Measurements from ENCODE around the gene BBS9.

BBS9 gene

GRCh38 chr7:33190688-33191304, 61.4 kb downstream of the BBS9 start:
- TF ChIP-seq CTCF (conservative IDR thresholded peaks at IDR 0.05; ENCODE audit: control insufficient read depth, insufficient read depth, low read depth, low read length): no peak
- H3K4me3 ChIP-seq (ENCODE audit: control insufficient read depth, low read depth, low read length): no peak overlapping the region
- no peak for DNase-seq (ENCODE audit: low read depth)

GRCh38 chr7:33191340-33191739, 62.0 kb downstream of the BBS9 start:
- TF ChIP-seq CTCF (conservative IDR thresholded peaks at IDR 0.05; ENCODE audit: control insufficient read depth, insufficient read depth, low read depth, low read length): no peak
- no peak for DNase-seq (ENCODE audit: low read depth)
- H3K4me3 ChIP-seq (ENCODE audit: control insufficient read depth, low read depth, low read length): no peak overlapping the region

- TF ChIP-seq CTCF (conservative IDR thresholded peaks at IDR 0.05; ENCODE audit: control insufficient read depth, insufficient read depth, low read depth, low read length): no peak
- no peak overlapping the region for H3K4me3 ChIP-seq (ENCODE audit: control insufficient read depth, low read depth, low read length)
- DNase-seq (ENCODE audit: low read depth): peak; percentile 4
Observed at GRCh38 chr7:33192695-33193291, 63.4 kb downstream of the BBS9 start.

GRCh38 chr7:33193308-33193864, 64.0 kb downstream of the BBS9 start:
- no peak for DNase-seq (ENCODE audit: low read depth)
- TF ChIP-seq CTCF (conservative IDR thresholded peaks at IDR 0.05; ENCODE audit: control insufficient read depth, insufficient read depth, low read depth, low read length): no peak
- no peak overlapping the region for H3K4me3 ChIP-seq (ENCODE audit: control insufficient read depth, low read depth, low read length)

GRCh38 chr7:33195264-33195663, 65.9 kb downstream of the BBS9 start:
- DNase-seq (ENCODE audit: low read depth): peak; percentile 96
- H3K4me3 ChIP-seq (ENCODE audit: control insufficient read depth, low read depth, low read length): no peak overlapping the region
- TF ChIP-seq CTCF (conservative IDR thresholded peaks at IDR 0.05; ENCODE audit: control insufficient read depth, insufficient read depth, low read depth, low read length): no peak

- H3K4me3 ChIP-seq (ENCODE audit: control insufficient read depth, low read depth, low read length): no peak overlapping the region
- no peak for TF ChIP-seq CTCF (conservative IDR thresholded peaks at IDR 0.05; ENCODE audit: control insufficient read depth, insufficient read depth, low read depth, low read length)
- peak; percentile 56 for DNase-seq (ENCODE audit: low read depth)
Observed at GRCh38 chr7:33196221-33196620, 66.9 kb downstream of the BBS9 start.
